K562 (cell line): ENCODE results near the gene STK16. TPM values are rescaled to one million over a fixed set of nuclear protein-coding genes. Genes with fewer than 3 reads are reported as not detected.

Experiments
- BDP1 ChIP-seq: IDR thresholded peaks from 3 replicates; pipeline ENCODE4 v1.6.1; 2011; ENCODE audit not compliant: insufficient read length, insufficient read depth
- CREB3 ChIP-seq: fragments of 450-650 bp; conservative IDR thresholded peaks from 2 replicates; pipeline ENCODE4 v1.6.1; 2016; ENCODE audit warnings: missing genetic modification characterization, low read depth, mild to moderate bottlenecking, missing compliant biosample characterization, moderate library complexity
- CSDE1 ChIP-seq, 2 experiments: fragments of 450-650 bp; IDR thresholded peaks; 2 replicates each; pipeline ENCODE4 v1.6.1; 2016; ENCODE audit warnings: mild to moderate bottlenecking in 1 of 2
- EP400 ChIP-seq: fragments of 450-650 bp; IDR thresholded peaks from 2 replicates; pipeline ENCODE4 v1.6.1; 2017; ENCODE audit warnings: antibody characterized with exemption, mild to moderate bottlenecking, moderate library complexity
- IRF9 ChIP-seq: fragments of 450-650 bp; IDR thresholded peaks from 2 replicates; pipeline ENCODE4 v1.6.1; 2016; ENCODE audit warnings: missing biosample characterization, missing genetic modification characterization
- KAT7 ChIP-seq: sonication (generic); formaldehyde crosslinking; IDR thresholded peaks from 2 replicates; pipeline ENCODE4 v1.8.0; 2022; ENCODE audit warnings: missing genetic modification reagents, mild to moderate bottlenecking, borderline replicate concordance
- KDM4B ChIP-seq, 2 experiments: fragments of 450-650 bp in 1 of 2; sonication (generic) in 1 of 2; IDR thresholded peaks; 2 replicates each; pipeline ENCODE4 v1.6.1; 2016 to 2017; ENCODE audit warnings: borderline replicate concordance in 2 of 2, antibody characterized with exemption in 1 of 2, low read depth in 1 of 2, mild to moderate bottlenecking in 1 of 2
- MCM2 ChIP-seq: fragments of 450-650 bp; IDR thresholded peaks from 2 replicates; pipeline ENCODE4 v1.6.1; 2017; ENCODE audit warnings: low read depth, mild to moderate bottlenecking
- MITF ChIP-seq: IDR thresholded peaks from 2 replicates; pipeline ENCODE4 v1.6.1; 2014; ENCODE audit warnings: antibody characterized with exemption
- NELFE ChIP-seq: IDR thresholded peaks from 2 replicates; pipeline ENCODE4 v1.6.1; 2011; ENCODE audit warnings: mild to moderate bottlenecking; ENCODE audit not compliant: insufficient read depth, insufficient read length
- RBM34 ChIP-seq: fragments of 200-400 bp; formaldehyde crosslinking; IDR thresholded peaks from 2 replicates; pipeline ENCODE4 v1.6.1; 2018; ENCODE audit warnings: low read length, borderline replicate concordance; ENCODE audit not compliant: insufficient read depth
- RFX5 ChIP-seq: IDR thresholded peaks from 2 replicates; pipeline ENCODE4 v1.6.1; 2011; ENCODE audit warnings: low read depth, mild to moderate bottlenecking, improper control_type of control experiment, low read length
- RFX7 ChIP-seq: fragments of 250-450 bp; sonication (Bioruptor Pico); IDR thresholded peaks from 2 replicates; pipeline ENCODE4 v1.5.1; 2021; ENCODE audit warnings: mild to moderate bottlenecking
- TBL1XR1 ChIP-seq, 2 experiments: IDR thresholded peaks; 2 replicates each; pipeline ENCODE4 v1.6.1; 2012; ENCODE audit warnings: improper control_type of control experiment in 2 of 2, low read length in 2 of 2, mild to moderate bottlenecking in 1 of 2
- YBX1 ChIP-seq: fragments of 450-650 bp; IDR thresholded peaks from 2 replicates; pipeline ENCODE4 v1.7.1; 2016; ENCODE audit warnings: mild to moderate bottlenecking
- ZBTB17 ChIP-seq: fragments of 450-650 bp; formaldehyde crosslinking; IDR thresholded peaks from 2 replicates; pipeline ENCODE4 v1.4.0; 2020; ENCODE audit warnings: mild to moderate bottlenecking
- ZFP30 ChIP-seq: fragments of 250-450 bp; sonication (Bioruptor Pico); IDR thresholded peaks from 2 replicates; pipeline ENCODE4 v1.8.0; 2022; ENCODE audit warnings: moderate library complexity, mild to moderate bottlenecking, inconsistent platforms, borderline replicate concordance
- ZKSCAN3 ChIP-seq: fragments of 250-450 bp; sonication (Bioruptor Pico); IDR thresholded peaks from 2 replicates; pipeline ENCODE4 v1.4.0; 2020
- ZNF398 ChIP-seq: fragments of 250-450 bp; sonication (Bioruptor Pico); IDR thresholded peaks from 2 replicates; pipeline ENCODE4 v1.8.0; 2021; ENCODE audit warnings: moderate library complexity, mild to moderate bottlenecking, inconsistent platforms
- ZNF449 ChIP-seq: fragments of 250-450 bp; sonication (Bioruptor Pico); IDR thresholded peaks from 2 replicates; pipeline ENCODE4 v1.8.0; 2022; ENCODE audit warnings: moderate library complexity, mild to moderate bottlenecking, inconsistent platforms
- ZNF830 ChIP-seq: fragments of 250-450 bp; sonication (Bioruptor Pico); IDR thresholded peaks from 2 replicates; pipeline ENCODE4 v1.5.0; 2021; ENCODE audit warnings: mild to moderate bottlenecking
- ZSCAN32 ChIP-seq: fragments of 450-650 bp; formaldehyde crosslinking; IDR thresholded peaks from 2 replicates; pipeline ENCODE4 v1.4.0; 2020; ENCODE audit warnings: mild to moderate bottlenecking, moderate library complexity
- polyA plus RNA-seq, 8 experiments: library from polyadenylated mRNA; depleted of rRNA in 4 of 8; stranded (reverse) in 5 of 8; unstranded in 3 of 8; fragments of >200 nt; fragmentation: Nextera tagmentation in 2 of 8; fragmentation: Illumina TruSeq in 1 of 8; extraction: Ambion mirVana in 2 of 8; extraction: Trizol in 1 of 8; gene quantifications; 2 replicates each; pipeline versions ENCODE4 v1.2.1 to v1.2.3, GENCODE V29; 2011 to 2014; ENCODE audit warnings: inconsistent platforms in 1 of 8, missing spikeins in 1 of 8
- total RNA-seq, 7 experiments: library from RNA; depleted of rRNA in 6 of 7; stranded (reverse); fragments of >200 nt in 6 of 7; fragmentation: Illumina TruSeq in 2 of 7; extraction: Trizol in 2 of 7; gene quantifications; 2 replicates each; pipeline versions ENCODE4 v1.2.1 to v1.2.3, GENCODE V29; 2011 to 2021; ENCODE audit warnings: low replicate concordance in 1 of 7

STK16 gene
- total and polyA plus RNA-seq, 9 of the 15 experiments (the other 6 are each of a cell fraction or from before 2014, with no cell fraction given) = 5.4 to 36.2 (median 17.8) TPM

- TF ChIP-seq ZNF398 (CRISPR knock-in tag) (no peak), ZBTB17 (CRISPR knock-in tag) (no peak), NELFE (no peak), CSDE1 (IDR thresholded peaks at IDR 0.05) (no peak), ZKSCAN3 (no peak), CREB3 (tag) (no peak), ZNF449 (CRISPR knock-in tag) (no peak), BDP1 (no peak), TBL1XR1 (IDR thresholded peaks at IDR 0.05; ENCODE audit: low read length in 2 of 2) (no peak), MCM2 (no peak), RFX7 (CRISPR knock-in tag) (no peak), KAT7 (CRISPR knock-in tag) (peak; percentile 24; the same call in 1 of the 2 replicates), KDM4B (IDR thresholded peaks at IDR 0.05; ENCODE audit: borderline replicate concordance in 2 of 2, low read depth in 1 of 2) (no peak), ZSCAN32 (CRISPR knock-in tag) (no peak), ZNF830 (CRISPR knock-in tag) (no peak), ZFP30 (CRISPR knock-in tag) (no peak), RFX5 (no peak), EP400 (0 out of 2 replicates have a peak, but pooled peaks have one; percentile 1), RBM34 (no peak), MITF (no peak), YBX1 (no peak), IRF9 (tag) (no peak)
These were observed 8.7 kb downstream of the STK16 start, which contains the start of gene TUBA4A (continued) for GRCh38 chr2:219253753-219254589.
